Measurements from ENCODE around the gene SLX4. TPM values are rescaled to one million over a fixed set of nuclear protein-coding genes. Genes with fewer than 3 reads are reported as not detected.

Gene SLX4
- total RNA-seq, 4 donors from 2014 or later, result 1.2 to 6.2 (median 4.8) TPM

- no peaks in the 10 kb centered on the region for H3K27me3 ChIP-seq
- no peak overlapping the region for H3K27ac ChIP-seq
- H3K4me1 ChIP-seq, result no peaks in the 10 kb centered on the region
- H3K9me3 ChIP-seq, result no peaks in the 10 kb centered on the region
- intact Hi-C loops (cut with DNase I; ENCODE audit: low total_unique reads), result no loop called here
- TF ChIP-seq CTCF (IDR thresholded peaks at IDR 0.05), result no peak
- no peaks in the 10 kb centered on the region for H3K36me3 ChIP-seq
- no peak overlapping the region for H3K4me3 ChIP-seq
- no peak for DNase-seq
Observed at GRCh38 chr16:3595110-3595486, 16.3 kb downstream of the SLX4 start.

GRCh38 chr16:3594316-3595109, 16.9 kb downstream of the SLX4 start:
- no peak for DNase-seq
- H3K27ac ChIP-seq, result no peak overlapping the region
- intact Hi-C loops (cut with DNase I; ENCODE audit: low total_unique reads), result no loop called here

GRCh38 chr16:3592559-3592958, 18.8 kb downstream of the SLX4 start:
- DNase-seq, result no peak
- Histone ChIP-seq H3K27me3 (no peaks in the 10 kb centered on the region), H3K27ac (no peak overlapping the region), H3K9me3 (no peaks in the 10 kb centered on the region), H3K4me1 (no peaks in the 10 kb centered on the region), H3K4me3 (no peak overlapping the region), H3K36me3 (no peaks in the 10 kb centered on the region)
- no peak for TF ChIP-seq CTCF (IDR thresholded peaks at IDR 0.05)
- TF ChIP-seq POLR2A (IDR thresholded peaks at IDR 0.05), result no peak
- intact Hi-C loops (cut with DNase I; ENCODE audit: low total_unique reads), result no loop called here

More at GRCh38 chr16:3594316-3595109, 16.9 kb downstream of the SLX4 start:
- no peaks in the 10 kb centered on the region for H3K27me3 ChIP-seq
- H3K4me3 ChIP-seq, result no peak overlapping the region
- H3K9me3 ChIP-seq, result no peaks in the 10 kb centered on the region
- TF ChIP-seq POLR2A (IDR thresholded peaks at IDR 0.05) (no peak), CTCF (IDR thresholded peaks at IDR 0.05) (no peak)
- no peaks in the 10 kb centered on the region for H3K36me3 ChIP-seq
- no peaks in the 10 kb centered on the region for H3K4me1 ChIP-seq

- H3K36me3 ChIP-seq, result no peaks in the 10 kb centered on the region
- TF ChIP-seq POLR2A (IDR thresholded peaks at IDR 0.05), result no peak
- no peak for TF ChIP-seq CTCF (IDR thresholded peaks at IDR 0.05)
- no peak overlapping the region for H3K27ac ChIP-seq
- H3K27me3 ChIP-seq, result no peaks in the 10 kb centered on the region
- DNase-seq, result no peak
- H3K4me3 ChIP-seq, result no peak overlapping the region
- H3K9me3 ChIP-seq, result no peaks in the 10 kb centered on the region
- intact Hi-C loops (cut with DNase I; ENCODE audit: low total_unique reads), result no loop called here
- no peaks in the 10 kb centered on the region for H3K4me1 ChIP-seq
Observed at GRCh38 chr16:3591991-3592390, 19.4 kb downstream of the SLX4 start.

GRCh38 chr16:3591436-3591803, 20.0 kb downstream of the SLX4 start:
- no peak for DNase-seq
- Histone ChIP-seq H3K27ac (no peak overlapping the region), H3K4me1 (no peaks in the 10 kb centered on the region), H3K36me3 (no peaks in the 10 kb centered on the region), H3K27me3 (no peaks in the 10 kb centered on the region), H3K9me3 (no peaks in the 10 kb centered on the region), H3K4me3 (no peak overlapping the region)
- TF ChIP-seq CTCF (IDR thresholded peaks at IDR 0.05) (no peak), POLR2A (IDR thresholded peaks at IDR 0.05) (no peak)
- intact Hi-C loops (cut with DNase I; ENCODE audit: low total_unique reads), result no loop called here
